Heart left ventricle (tissue), 13 donors: Measurements from ENCODE around the gene RPS27L.

ENCODE experiments used
- CTCF ChIP-seq, 12 donors: fragments of 200-600 bp; sonication (generic) in 4 of 12; IDR thresholded peaks; one replicate each; pipeline versions ENCODE4 v1.5.0 to v1.8.0; 2018 to 2022; ENCODE audit warnings: antibody characterized with exemption in 12 of 12, mild to moderate bottlenecking in 5 of 12
- POLR2A ChIP-seq, 2 donors: fragments of 450-650 bp; IDR thresholded peaks; one replicate each; pipeline ENCODE4 v1.6.1; 2017; ENCODE audit warnings: antibody characterized with exemption in 2 of 2, mild to moderate bottlenecking in 2 of 2, moderate library complexity in 2 of 2
- donor health status: ischemic (EF 13 %, LVEDD 7.1; RV severe dilation, severe dysfunction).
- donor health status: DM: no; HTN: yes; CAD: no.
- donor health status: DM: no; HTN: no; CAD: no.
- donor health status: ischemic (EF 25% LVEDD 6.9; RV normal size, moderate dysfunction).
- donor health status: ischemic (EF 25% LVEDD 5.7; RV mildly dilated, moderate dysfunction).
- donor health status: ischemic (EF 35%, LVEDD 5.7; RV mildly dilated, moderate dysfunction).
- donor health status: nonischemic (EF 11% LVEDD 7.7; RV severe dilation, severe dysfunction).
- donor health status: DM: yes; HTN: yes; CAD: no.
- donor health status: PGD.
- donor health status: ischemic (EF 29% LVEDD 5.4; RV normal size, mild dysfunction).
- donor health status: nonischemic (EF 23%, LVEDD 6.1; RV moderate dilation, normal function).

- TF ChIP-seq POLR2A (IDR thresholded peaks at IDR 0.05) (no peak), CTCF (IDR thresholded peaks at IDR 0.05) (no peak)
Observed at GRCh38 chr15:63165166-63165859, 8.0 kb upstream of the RPS27L start.
